Stomach (tissue), 9 donors: Measurements from ENCODE around the gene ACVRL1. TPM values are rescaled to one million over a fixed set of nuclear protein-coding genes. Genes with fewer than 3 reads are reported as not detected.

Experiments
- DNase-seq, 2 donors: peaks; one replicate each; pipeline versions ENCODE4 v3.0.0 to v3.0.0-alpha.2; 2013 to 2019
- H3K27ac ChIP-seq, 5 donors: fragments of 200-600 bp in 4 of 5; sonication (generic) in 4 of 5; one replicate each; pipeline ENCODE4 v1.5.1; 2013 to 2019; ENCODE audit warnings: mild to moderate bottlenecking in 1 of 5, moderate library complexity in 1 of 5
- H3K27me3 ChIP-seq, 3 donors: fragments of 200-600 bp; sonication (generic); one replicate each; pipeline ENCODE4 v1.5.1; 2017 to 2019; ENCODE audit warnings: mixed run types in 1 of 3
- H3K36me3 ChIP-seq, 4 donors: fragments of 200-600 bp; sonication (generic); 1 replicate in 3 of 4; 2 replicates in 1 of 4; pipeline ENCODE4 v1.5.1; 2016 to 2019
- H3K4me1 ChIP-seq, 4 donors: fragments of 200-600 bp; sonication (generic); one replicate each; pipeline ENCODE4 v1.5.1; 2016 to 2019
- H3K4me3 ChIP-seq, 4 donors: fragments of 200-600 bp; sonication (generic) in 3 of 4; one replicate each; pipeline ENCODE4 v1.5.1; 2016 to 2019; ENCODE audit warnings: mild to moderate bottlenecking in 1 of 4
- H3K9me3 ChIP-seq, 4 donors: fragments of 200-600 bp; sonication (generic); one replicate each; pipeline ENCODE4 v1.5.1; 2016 to 2019
- EP300 ChIP-seq: sonication (generic); formaldehyde crosslinking; IDR thresholded peaks from one replicate; pipeline ENCODE4 v1.6.1; 2017; ENCODE audit warnings: antibody characterized with exemption
- POLR2A ChIP-seq, 4 donors: fragments of 450-650 bp; IDR thresholded peaks; one replicate each; pipeline ENCODE4 v1.6.1; 2016; ENCODE audit warnings: antibody characterized with exemption in 4 of 4, control low read depth in 2 of 4, mild to moderate bottlenecking in 1 of 4, moderate library complexity in 1 of 4
- POLR2AphosphoS5 ChIP-seq, 3 donors: sonication (generic); formaldehyde crosslinking; IDR thresholded peaks; one replicate each; pipeline ENCODE4 v1.6.1; 2016; ENCODE audit warnings: antibody characterized with exemption in 3 of 3
- WGBS, 5 donors: extraction: QIAGEN DNeasy Blood & Tissue Kit in 3 of 5; methylation state at CpG; one replicate each; pipeline versions ENCODE4 v1.1.5 to v1.1.7; 2013 to 2018; 5-methylcytosine and 5-hydroxymethylcytosine counted together
- intact Hi-C: fragments of 100-400 bp; cut with DNase I; formaldehyde crosslinking; loops from one replicate; pipeline ENCODE4 v1.15.1; 2023; ENCODE audit warnings: low total_unique reads
- polyA plus RNA-seq, 3 donors: library from polyadenylated mRNA; stranded (reverse); fragments of 200-250 nt; gene quantifications; one replicate each; pipeline ENCODE4 v1.2.3, GENCODE V29; 2013
- total RNA-seq, 5 donors: library from RNA; depleted of rRNA; stranded (reverse); fragments of >200 nt; gene quantifications; one replicate each; pipeline versions ENCODE4 v1.1.0 to v1.2.3, GENCODE V29; 2014 to 2016
- TF ChIP-seq, protein P1 (sequence below), 7 experiments: fragments of 450-650 bp in 4 of 7; fragments of 200-600 bp in 3 of 7; sonication (generic) in 3 of 7; IDR thresholded peaks; one replicate each; pipeline ENCODE4 v1.5.1; 2016 to 2019; ENCODE audit warnings: antibody characterized with exemption in 7 of 7, control low read depth in 2 of 7, mild to moderate bottlenecking in 1 of 7
- donor health status: healthy with polysubstance abuse.
- donor health status: Bipolar disorder and iron deficiency.
- donor health status: healthy.

Gene ACVRL1
- total and polyA plus RNA-seq, 8 donors = 11.0 to 117 (median 45.4) TPM

DNA sequence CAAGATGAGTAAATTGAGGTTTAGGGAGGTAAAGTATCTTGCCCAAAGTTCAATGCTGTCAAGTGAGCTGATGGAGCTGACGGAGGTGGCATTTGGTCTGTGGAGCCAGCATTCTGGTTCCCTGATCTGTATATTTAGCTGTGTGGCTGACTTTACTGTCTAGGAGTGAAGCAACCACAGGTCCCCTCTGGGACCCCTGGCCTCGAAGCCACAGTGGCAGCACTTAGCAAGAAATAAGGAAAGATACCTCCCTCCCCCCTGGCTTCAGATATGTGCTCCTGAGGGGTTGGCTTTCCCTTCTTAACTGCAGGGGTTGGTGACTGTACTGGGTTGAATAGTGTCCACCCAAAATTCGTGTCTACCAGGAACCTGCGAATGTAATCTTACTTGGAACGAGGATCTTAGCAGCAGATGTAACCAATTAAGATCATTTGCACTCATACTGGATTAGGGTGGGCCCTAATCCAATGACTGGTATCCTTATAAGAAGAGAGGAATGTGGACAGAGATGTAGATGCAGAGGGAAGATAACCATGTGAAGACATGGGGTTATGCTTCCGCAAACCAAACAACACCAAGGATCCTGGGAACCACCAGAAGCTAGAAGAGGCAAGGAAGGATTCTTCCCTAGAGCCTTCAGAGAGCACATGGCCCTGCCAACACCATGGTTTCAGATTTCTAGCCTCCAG is 42.2 kb downstream of the ACVRL1 start:
- TF ChIP-seq POLR2AphosphoS5 (IDR thresholded peaks at IDR 0.05) (no peak), EP300 (no peak), POLR2A (IDR thresholded peaks at IDR 0.05) (no peak)
- TF ChIP-seq, protein P1, sequence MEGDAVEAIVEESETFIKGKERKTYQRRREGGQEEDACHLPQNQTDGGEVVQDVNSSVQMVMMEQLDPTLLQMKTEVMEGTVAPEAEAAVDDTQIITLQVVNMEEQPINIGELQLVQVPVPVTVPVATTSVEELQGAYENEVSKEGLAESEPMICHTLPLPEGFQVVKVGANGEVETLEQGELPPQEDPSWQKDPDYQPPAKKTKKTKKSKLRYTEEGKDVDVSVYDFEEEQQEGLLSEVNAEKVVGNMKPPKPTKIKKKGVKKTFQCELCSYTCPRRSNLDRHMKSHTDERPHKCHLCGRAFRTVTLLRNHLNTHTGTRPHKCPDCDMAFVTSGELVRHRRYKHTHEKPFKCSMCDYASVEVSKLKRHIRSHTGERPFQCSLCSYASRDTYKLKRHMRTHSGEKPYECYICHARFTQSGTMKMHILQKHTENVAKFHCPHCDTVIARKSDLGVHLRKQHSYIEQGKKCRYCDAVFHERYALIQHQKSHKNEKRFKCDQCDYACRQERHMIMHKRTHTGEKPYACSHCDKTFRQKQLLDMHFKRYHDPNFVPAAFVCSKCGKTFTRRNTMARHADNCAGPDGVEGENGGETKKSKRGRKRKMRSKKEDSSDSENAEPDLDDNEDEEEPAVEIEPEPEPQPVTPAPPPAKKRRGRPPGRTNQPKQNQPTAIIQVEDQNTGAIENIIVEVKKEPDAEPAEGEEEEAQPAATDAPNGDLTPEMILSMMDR (IDR thresholded peaks at IDR 0.05) = no peak
- 73 to 89% (median 85%) methylated on average over 6 of the region's 6 CpGs for WGBS, 5 donors
- intact Hi-C loops = no loop called here
- no peak overlapping the region for H3K27ac ChIP-seq
- DNase-seq = no peak
- H3K27me3 ChIP-seq = no peaks in the 10 kb centered on the region
- H3K36me3 ChIP-seq = no peaks in the 10 kb centered on the region
- peaks cover 0 to 11% (median 3%) of the 10 kb centered on the region in 4 donors for H3K9me3 ChIP-seq
- peaks cover 11 to 29% (median 26%) of the 10 kb centered on the region in 4 donors for H3K4me1 ChIP-seq
- H3K4me3 ChIP-seq = no peak overlapping the region

DNA sequence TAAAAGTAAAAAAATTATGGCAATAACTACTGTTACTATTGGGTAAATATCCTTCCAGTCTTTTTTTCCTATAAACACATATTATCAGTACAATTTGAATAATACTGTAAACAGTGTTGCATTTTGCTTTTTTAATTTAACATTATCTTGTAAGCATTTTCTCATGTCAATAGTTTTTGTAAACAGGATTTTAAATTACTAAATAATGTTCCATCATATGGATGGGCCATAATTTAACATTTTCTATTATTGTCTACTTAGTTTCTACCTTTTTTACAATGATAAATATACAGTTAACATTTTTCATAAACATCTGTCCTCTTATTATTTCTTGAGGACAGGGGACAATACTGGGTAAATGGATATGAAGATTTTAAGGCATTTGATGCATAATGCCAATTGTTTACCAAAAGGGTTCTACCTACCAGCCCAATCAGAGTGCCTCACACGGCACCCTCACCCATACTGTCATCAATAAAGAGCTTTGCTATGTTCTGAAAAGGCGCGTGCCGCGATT is 43.4 kb downstream of the ACVRL1 start:
- H3K4me1 ChIP-seq = peaks cover 24 to 41% (median 38%) of the 10 kb centered on the region in 4 donors
- peak overlapping the region; percentile 49 to 96 (median 92) for H3K4me3 ChIP-seq
- TF ChIP-seq EP300 = no peak
- no peak for TF ChIP-seq POLR2A (IDR thresholded peaks at IDR 0.05)
- TF ChIP-seq, protein P1 (IDR thresholded peaks at IDR 0.05) = no peak
- no peak for TF ChIP-seq POLR2AphosphoS5 (IDR thresholded peaks at IDR 0.05)
- no peaks in the 10 kb centered on the region for H3K36me3 ChIP-seq
- peak overlapping the region; percentile 6 to 78 (median 60) for H3K27ac ChIP-seq
- H3K9me3 ChIP-seq = no peaks in the 10 kb centered on the region
- WGBS, 5 donors = 0 to 2% (median 1%) methylated on average over 5 of the region's 5 CpGs
- DNase-seq = no peak
- H3K27me3 ChIP-seq = no peaks in the 10 kb centered on the region
- intact Hi-C loops = no loop called here

DNA sequence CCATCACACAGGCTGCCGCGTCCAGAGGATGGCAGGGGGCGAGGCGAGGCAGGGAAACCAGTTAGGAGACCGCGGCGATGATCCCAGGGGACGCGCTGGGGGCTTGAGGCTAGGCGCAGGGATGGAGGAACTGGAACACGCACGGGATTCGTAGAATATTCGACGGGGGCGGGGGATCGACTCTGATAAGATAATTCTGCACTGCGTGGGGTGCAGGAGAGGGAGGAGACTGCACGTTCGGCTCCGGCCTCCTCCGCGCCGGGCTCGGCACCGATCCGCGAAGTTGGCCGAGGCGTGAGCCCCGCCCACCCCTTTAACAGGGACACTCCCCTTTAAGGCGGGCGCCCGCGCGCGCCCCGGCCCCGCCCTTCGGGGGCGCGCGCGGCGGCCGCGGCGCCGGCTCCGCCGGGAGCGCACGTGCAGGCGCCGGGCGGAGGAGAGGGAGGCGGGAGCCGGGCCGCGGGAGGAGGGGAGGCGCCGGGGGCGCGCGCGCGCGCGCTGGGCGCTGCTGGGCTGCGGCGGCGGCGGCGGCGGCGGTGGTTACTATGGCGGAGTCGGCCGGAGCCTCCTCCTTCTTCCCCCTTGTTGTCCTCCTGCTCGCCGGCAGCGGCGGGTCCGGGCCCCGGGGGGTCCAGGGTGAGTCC is 44.0 kb downstream of the ACVRL1 start, which contains the start of gene ACVR1B:
Gene ACVR1B (plus strand): TSS at position 501 of the 644 bp plus-strand sequence. CDS start 45 bp downstream, at position 546.
- peak within 1 kb of the TSS; percentile 93 to 98 (median 96) for H3K27ac ChIP-seq
- H3K27me3 ChIP-seq = no peaks in the 10 kb centered on the region
- peak within 1 kb of the TSS; percentile 79 to 96 (median 92) for H3K4me3 ChIP-seq
- WGBS, 5 donors = 0 to 1% (median 0%) methylated on average over 13 to 84 of the region's 86 CpGs
- peaks cover 30 to 47% (median 43%) of the 10 kb centered on the region in 4 donors for H3K4me1 ChIP-seq
- H3K9me3 ChIP-seq = no peaks in the 10 kb centered on the region
- TF ChIP-seq POLR2A (IDR thresholded peaks at IDR 0.05) (no peak), POLR2AphosphoS5 (IDR thresholded peaks at IDR 0.05) (peak in 1 of 3 donors; percentile 49), EP300 (no peak)
- TF ChIP-seq, protein P1 (IDR thresholded peaks at IDR 0.05) = no peak
- intact Hi-C loops = no loop called here
- no peaks in the 10 kb centered on the region for H3K36me3 ChIP-seq
- peak; percentile 95 to 96 for DNase-seq

DNA sequence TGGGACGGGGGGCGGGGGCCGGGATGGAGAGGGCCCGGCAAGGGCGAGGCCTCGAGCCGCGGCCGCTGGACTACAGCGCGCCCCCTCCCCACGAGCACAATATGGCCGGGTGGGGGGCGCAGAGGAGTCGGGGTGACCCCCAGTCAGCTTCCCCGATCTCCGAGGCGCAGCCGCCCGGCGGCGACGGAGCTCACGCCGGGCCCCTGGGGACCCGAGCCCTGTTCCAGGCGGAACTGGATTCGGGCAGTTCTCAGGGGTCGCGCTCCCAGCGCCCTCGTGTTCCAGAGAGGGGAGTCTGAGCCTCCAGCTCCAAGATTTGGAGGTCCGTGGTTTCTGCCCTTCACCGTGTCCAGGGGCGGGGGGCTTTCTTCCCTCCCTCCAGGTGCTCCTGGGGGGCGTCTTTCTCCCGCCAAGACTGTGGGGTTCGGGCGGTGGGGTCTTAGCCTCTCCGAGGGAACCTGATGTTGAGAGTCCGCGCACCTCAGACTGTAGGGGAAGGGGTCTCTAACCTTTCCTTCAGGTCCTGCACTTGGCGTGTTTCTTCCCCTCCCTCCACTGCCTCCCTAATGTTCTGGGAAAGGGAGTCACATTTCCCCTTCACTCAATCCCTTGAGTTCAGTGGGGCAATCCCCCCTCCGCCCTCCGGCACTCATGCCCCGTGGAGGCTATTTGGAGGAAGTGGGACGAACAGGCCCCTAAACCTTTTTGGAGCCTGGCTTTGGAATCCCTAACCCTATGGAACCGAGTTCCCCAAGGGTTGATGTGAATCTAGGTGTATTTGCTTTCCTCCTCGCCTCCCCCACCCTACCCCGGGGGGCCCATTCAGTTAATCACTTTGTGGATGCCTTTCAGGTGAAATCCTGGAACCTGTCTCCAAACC is 44.8 kb downstream of the ACVRL1 start:
- Histone ChIP-seq H3K4me3 (peak overlapping the region; percentile 79 to 96 (median 92)), H3K9me3 (no peaks in the 10 kb centered on the region), H3K27ac (peak overlapping the region; percentile 93 to 98 (median 96)), H3K36me3 (peaks cover 0 to 3% (median 0%) of the 10 kb centered on the region in 4 donors), H3K4me1 (peaks cover 34 to 53% (median 44%) of the 10 kb centered on the region in 4 donors), H3K27me3 (no peaks in the 10 kb centered on the region)
- intact Hi-C loops = no loop called here
- WGBS, 5 donors = 1 to 3% (median 3%) methylated on average over 38 to 50 of the region's 50 CpGs
- peak in 1 of 2 donors; percentile 76 for DNase-seq
- TF ChIP-seq EP300 (no peak), POLR2AphosphoS5 (IDR thresholded peaks at IDR 0.05) (no peak), POLR2A (IDR thresholded peaks at IDR 0.05) (no peak)
- TF ChIP-seq, protein P1 (IDR thresholded peaks at IDR 0.05) = no peak
